KMS-11 (cell line): ENCODE results near the gene CARM1.
A peak's percentile ranks its signal among the peaks of the same experiment; 100 is the strongest.
"Not testable (repeated sequence)": the region's sequence is repeated elsewhere in the genome, so short reads cannot be mapped to it uniquely, and the experiment has no call there.

Experiments used
- H2AFZ ChIP-seq: fragments of 200-600 bp; sonication (generic); 2 replicates; pipeline ENCODE4 v1.6.1; 2016; ENCODE audit warnings: antibody characterized with exemption, mixed run types, low read depth
- H3K27ac ChIP-seq: fragments of 200-600 bp; sonication (generic); 2 replicates; pipeline ENCODE4 v1.6.1; 2016; ENCODE audit warnings: mild to moderate bottlenecking, mixed run types
- H3K27me3 ChIP-seq: fragments of 200-600 bp; sonication (generic); 2 replicates; pipeline ENCODE4 v1.6.1; 2017; ENCODE audit warnings: mild to moderate bottlenecking, low read depth, mixed run types, moderate library complexity; ENCODE audit not compliant: insufficient read depth
- H3K36me3 ChIP-seq: fragments of 200-600 bp; sonication (generic); 2 replicates; pipeline ENCODE4 v1.6.1; 2017; ENCODE audit warnings: mild to moderate bottlenecking, mixed run types; ENCODE audit not compliant: insufficient read depth
- H3K4me1 ChIP-seq: fragments of 200-600 bp; sonication (generic); 2 replicates; pipeline ENCODE4 v1.6.1; 2016; ENCODE audit warnings: mild to moderate bottlenecking, low read depth, mixed run types; ENCODE audit not compliant: poor library complexity, severe bottlenecking
- H3K4me2 ChIP-seq: fragments of 200-600 bp; sonication (generic); 2 replicates; pipeline ENCODE4 v1.7.0; 2016; ENCODE audit warnings: mild to moderate bottlenecking, mixed run types
- H3K4me3 ChIP-seq: fragments of 200-600 bp; sonication (generic); IDR thresholded peaks from 2 replicates; pipeline ENCODE4 v1.6.1; 2017; ENCODE audit warnings: low read depth, low read length, mixed read lengths; ENCODE audit not compliant: insufficient read depth
- H3K79me2 ChIP-seq: fragments of 200-600 bp; sonication (generic); 2 replicates; pipeline ENCODE4 v1.6.1; 2016; ENCODE audit warnings: low read depth, mixed run types; ENCODE audit not compliant: insufficient read depth
- H3K9ac ChIP-seq: fragments of 200-600 bp; sonication (generic); 2 replicates; pipeline ENCODE4 v1.6.1; 2016; ENCODE audit warnings: mild to moderate bottlenecking, mixed run types
- H4K20me1 ChIP-seq: fragments of 200-600 bp; sonication (generic); 2 replicates; pipeline ENCODE4 v1.6.1; 2016; ENCODE audit warnings: mild to moderate bottlenecking, mixed run types; ENCODE audit not compliant: insufficient read depth
- TF ChIP-seq, protein P1 (sequence below): fragments of 200-600 bp; sonication (generic); conservative IDR thresholded peaks from 2 replicates; pipeline ENCODE4 v1.6.1; 2017; ENCODE audit warnings: low read depth, mild to moderate bottlenecking, antibody characterized with exemption, low read length, moderate library complexity, mixed read lengths

The CARM1 gene

GRCh38 chr19:10836479-10837330 is 34.6 kb upstream of the CARM1 start:
- peak overlapping the region; percentile 88 for H2AFZ ChIP-seq
- peaks cover 7% of the 10 kb centered on the region for H3K4me1 ChIP-seq
- TF ChIP-seq, protein P1, sequence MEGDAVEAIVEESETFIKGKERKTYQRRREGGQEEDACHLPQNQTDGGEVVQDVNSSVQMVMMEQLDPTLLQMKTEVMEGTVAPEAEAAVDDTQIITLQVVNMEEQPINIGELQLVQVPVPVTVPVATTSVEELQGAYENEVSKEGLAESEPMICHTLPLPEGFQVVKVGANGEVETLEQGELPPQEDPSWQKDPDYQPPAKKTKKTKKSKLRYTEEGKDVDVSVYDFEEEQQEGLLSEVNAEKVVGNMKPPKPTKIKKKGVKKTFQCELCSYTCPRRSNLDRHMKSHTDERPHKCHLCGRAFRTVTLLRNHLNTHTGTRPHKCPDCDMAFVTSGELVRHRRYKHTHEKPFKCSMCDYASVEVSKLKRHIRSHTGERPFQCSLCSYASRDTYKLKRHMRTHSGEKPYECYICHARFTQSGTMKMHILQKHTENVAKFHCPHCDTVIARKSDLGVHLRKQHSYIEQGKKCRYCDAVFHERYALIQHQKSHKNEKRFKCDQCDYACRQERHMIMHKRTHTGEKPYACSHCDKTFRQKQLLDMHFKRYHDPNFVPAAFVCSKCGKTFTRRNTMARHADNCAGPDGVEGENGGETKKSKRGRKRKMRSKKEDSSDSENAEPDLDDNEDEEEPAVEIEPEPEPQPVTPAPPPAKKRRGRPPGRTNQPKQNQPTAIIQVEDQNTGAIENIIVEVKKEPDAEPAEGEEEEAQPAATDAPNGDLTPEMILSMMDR = no peak; the same call in 1 of the 2 replicates
- H3K79me2 ChIP-seq = no peaks in the 10 kb centered on the region
- peak overlapping the region; percentile 53 for H3K4me3 ChIP-seq
- no peaks in the 10 kb centered on the region for H4K20me1 ChIP-seq
- peak overlapping the region; percentile 92 for H3K27ac ChIP-seq
- peak overlapping the region; percentile 82 for H3K9ac ChIP-seq
- H3K27me3 ChIP-seq = peaks cover 7% of the 10 kb centered on the region; the same call in 1 of the 2 replicates
- H3K36me3 ChIP-seq = no peaks in the 10 kb centered on the region
- peak overlapping the region; percentile 52 for H3K4me2 ChIP-seq

GRCh38 chr19:10837649-10838048 is 33.7 kb upstream of the CARM1 start:
- not testable (repeated sequence) for H3K27me3 ChIP-seq

GRCh38 chr19:10838377-10838776 is 33.0 kb upstream of the CARM1 start:
- Histone ChIP-seq H2AFZ (no peak overlapping the region), H3K79me2 (no peaks in the 10 kb centered on the region), H3K4me1 (peaks cover 7% of the 10 kb centered on the region), H3K27me3 (peaks cover 7% of the 10 kb centered on the region; the same call in 1 of the 2 replicates), H3K27ac (no peak overlapping the region), H3K4me3 (no peak overlapping the region), H3K9ac (no peak overlapping the region), H4K20me1 (no peaks in the 10 kb centered on the region), H3K4me2 (no peak overlapping the region), H3K36me3 (no peaks in the 10 kb centered on the region)
- TF ChIP-seq, protein P1 = no peak

More at GRCh38 chr19:10837649-10838048, 33.7 kb upstream of the CARM1 start:
- not testable (repeated sequence) for H3K79me2 ChIP-seq, H3K27ac ChIP-seq, H4K20me1 ChIP-seq, H3K9ac ChIP-seq, H3K4me2 ChIP-seq, H3K4me3 ChIP-seq, H2AFZ ChIP-seq, H3K36me3 ChIP-seq, H3K4me1 ChIP-seq

DNA sequence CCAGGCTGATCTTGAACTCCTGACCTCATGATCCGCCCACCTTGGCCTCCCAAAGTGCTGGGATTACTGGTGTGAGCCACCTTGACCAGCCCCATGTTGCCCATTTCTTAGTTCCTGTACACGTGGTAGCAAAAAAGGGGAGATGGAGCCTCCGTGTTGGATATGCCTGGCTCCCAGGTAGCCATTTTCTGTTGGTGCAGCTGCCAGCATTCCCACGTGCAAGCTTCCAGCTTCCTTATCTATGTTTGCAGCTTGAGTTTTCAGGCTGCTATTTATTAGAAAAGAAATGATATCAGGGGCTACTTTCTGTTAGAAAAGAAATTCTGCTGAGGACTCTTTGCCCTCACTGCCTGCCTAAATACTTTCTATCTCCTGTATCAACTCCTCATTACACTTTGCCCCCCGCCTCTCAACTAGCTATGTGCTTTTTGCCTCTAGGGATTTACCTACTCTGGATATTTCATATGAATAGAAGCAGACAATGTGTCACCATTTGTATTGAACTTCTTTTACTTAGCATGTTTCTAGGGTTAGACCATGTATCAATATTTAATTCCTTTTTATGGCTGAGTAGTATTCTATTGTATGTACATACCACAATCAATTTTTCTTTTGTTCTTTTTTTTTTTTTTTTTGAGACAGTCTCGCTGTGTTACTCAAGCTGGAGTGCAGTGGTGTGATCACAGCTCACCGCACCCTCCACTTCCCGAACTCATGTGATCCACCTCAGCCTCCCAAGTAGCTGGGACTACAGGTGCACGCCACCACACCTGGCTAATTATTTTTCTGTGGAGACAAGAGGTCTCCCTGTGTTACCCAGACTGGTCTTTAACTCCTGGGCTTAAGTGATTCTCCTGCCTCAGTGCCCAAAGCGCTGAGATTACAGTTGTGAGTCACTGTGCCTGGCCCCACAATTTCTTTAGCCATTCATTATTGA is 32.0 kb upstream of the CARM1 start:
- TF ChIP-seq, protein P1 = no peak
- no peak overlapping the region for H3K4me2 ChIP-seq
- no peaks in the 10 kb centered on the region for H3K79me2 ChIP-seq
- H3K27ac ChIP-seq = no peak overlapping the region
- peaks cover 7% of the 10 kb centered on the region; the same call in 1 of the 2 replicates for H3K27me3 ChIP-seq
- H3K4me3 ChIP-seq = no peak overlapping the region
- no peaks in the 10 kb centered on the region for H4K20me1 ChIP-seq
- H3K4me1 ChIP-seq = peaks cover 7% of the 10 kb centered on the region
- no peak overlapping the region for H3K9ac ChIP-seq
- no peaks in the 10 kb centered on the region for H3K36me3 ChIP-seq
- H2AFZ ChIP-seq = no peak overlapping the region
